ENCODE data around the gene SEMA6A. TPM values are rescaled to one million over a fixed set of nuclear protein-coding genes. Genes with fewer than 3 reads are reported as not detected.
A peak's percentile ranks its signal among the peaks of the same experiment; 100 is the strongest.

SEMA6A gene
- total and polyA plus RNA-seq, 2 experiments from 2014 or later: 233 to 400 TPM

DNA sequence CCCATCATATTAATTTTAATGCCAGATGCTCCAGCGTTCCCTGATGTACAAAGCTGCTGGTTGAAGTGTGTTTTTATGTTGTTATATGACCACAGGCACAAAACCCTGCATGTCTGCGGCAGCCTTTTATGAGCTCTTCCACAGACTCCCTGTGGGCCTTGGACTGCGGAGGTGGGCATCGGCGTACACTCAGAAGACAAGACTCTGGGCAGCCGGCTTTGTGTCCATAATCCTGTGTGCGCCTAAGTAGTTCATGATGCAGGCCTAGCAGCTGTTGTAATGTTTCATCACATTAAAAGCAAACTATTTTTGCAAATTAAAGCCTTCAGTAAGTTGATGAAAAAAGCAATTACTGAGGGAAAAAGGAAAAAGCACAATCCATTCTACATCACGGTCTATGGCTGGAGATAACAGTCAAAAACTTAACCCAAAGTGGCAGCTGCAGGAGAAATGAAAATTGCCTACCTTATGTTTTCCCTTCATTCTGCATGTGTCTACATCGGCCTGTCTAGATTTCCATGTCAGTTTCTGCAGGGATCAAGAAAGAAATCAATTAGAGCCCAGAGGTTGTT is 78.8 kb downstream of the SEMA6A start:
- Histone ChIP-seq H3F3A (replicated peaks; ENCODE audit: low read depth) (peaks cover 11% of the 10 kb centered on the region; the same call in 1 of the 2 replicates), H3K9me2 (ENCODE audit: insufficient read depth) (no peaks in the 10 kb centered on the region), H3K4me1 (ENCODE audit: insufficient read depth) (peaks cover 27% of the 10 kb centered on the region), H3K4me3 (no peak overlapping the region), H3K27me3 (ENCODE audit: insufficient read depth) (no peaks in the 10 kb centered on the region), H3K79me2 (replicated peaks; ENCODE audit: insufficient read depth) (peaks cover 95% of the 10 kb centered on the region), H3K36me3 (ENCODE audit: insufficient read depth) (peaks cover 80% of the 10 kb centered on the region), H4K20me1 (replicated peaks; ENCODE audit: insufficient read depth) (peaks cover 60% of the 10 kb centered on the region), H2AFZ (no peak overlapping the region), H3K4me2 (no peak overlapping the region), H3K27ac (ENCODE audit: low read depth) (no peak overlapping the region)
- H3K9me3 Mint-ChIP-seq: no peaks in the 10 kb centered on the region
- H3K27ac Mint-ChIP-seq: no peak overlapping the region
- TF ChIP-seq POLR2AphosphoS5 (IDR thresholded peaks at IDR 0.05; ENCODE audit: low read depth) (0 out of 2 replicates have a peak, but pooled peaks have one; percentile 15), NANOG (IDR thresholded peaks at IDR 0.05; ENCODE audit: borderline replicate concordance) (no peak)
- H3K36me3 Mint-ChIP-seq (ENCODE audit: low read depth): peaks cover 88% of the 10 kb centered on the region
- peaks cover 31% of the 10 kb centered on the region for H3K4me1 Mint-ChIP-seq
- no peak overlapping the region for H3K4me3 Mint-ChIP-seq
- H3K27me3 Mint-ChIP-seq (ENCODE audit: insufficient read depth, low read depth, poor library complexity): peaks cover 12% of the 10 kb centered on the region
- ATAC-seq (no peak), DNase-seq (ENCODE audit: low spot score) (no peak)

DNA sequence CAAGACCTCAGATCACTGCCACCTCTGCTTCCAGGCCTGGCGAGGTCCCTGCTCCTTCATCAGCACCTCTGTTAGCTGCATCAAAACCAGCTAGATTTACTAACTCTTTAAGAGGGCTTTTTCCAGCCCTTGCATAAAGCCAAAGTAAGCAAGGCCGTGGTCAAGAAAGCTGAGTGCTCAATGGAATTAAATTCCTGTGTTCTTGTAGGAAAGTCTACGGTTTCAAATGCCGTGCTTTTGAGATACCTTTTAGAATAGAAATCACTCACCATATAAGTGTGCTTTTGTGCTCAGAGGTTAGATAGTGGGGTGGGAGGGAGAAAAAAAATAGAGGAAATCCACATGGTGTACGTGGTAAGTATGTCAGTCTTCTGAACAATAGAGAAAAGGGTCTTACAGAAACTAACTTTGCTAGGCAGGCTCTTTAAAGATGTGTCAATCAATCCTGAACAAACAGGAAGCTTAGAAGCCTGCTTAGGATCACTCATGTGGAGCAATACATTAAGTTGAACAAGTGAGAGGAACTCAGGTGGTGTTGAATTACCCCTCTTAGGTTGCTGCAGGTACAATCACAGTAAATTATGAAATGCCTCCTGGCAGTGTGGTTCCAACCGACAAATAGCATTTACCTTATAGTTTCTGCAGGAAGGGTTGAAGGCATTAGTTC is 79.7 kb downstream of the SEMA6A start:
- Histone ChIP-seq H3K79me2 (replicated peaks; ENCODE audit: insufficient read depth) (peaks cover 95% of the 10 kb centered on the region), H2AFZ (no peak overlapping the region), H3K4me2 (no peak overlapping the region), H3K4me1 (ENCODE audit: insufficient read depth) (peaks cover 18% of the 10 kb centered on the region), H3K36me3 (ENCODE audit: insufficient read depth) (peaks cover 84% of the 10 kb centered on the region), H4K20me1 (replicated peaks; ENCODE audit: insufficient read depth) (peaks cover 59% of the 10 kb centered on the region), H3K4me3 (no peak overlapping the region), H3K27me3 (ENCODE audit: insufficient read depth) (no peaks in the 10 kb centered on the region), H3K9me2 (ENCODE audit: insufficient read depth) (no peaks in the 10 kb centered on the region), H3F3A (replicated peaks; ENCODE audit: low read depth) (peaks cover 13% of the 10 kb centered on the region; the same call in 1 of the 2 replicates), H3K27ac (ENCODE audit: low read depth) (peak overlapping the region; percentile 23; the same call in 1 of the 2 replicates)
- ATAC-seq (no peak), DNase-seq (ENCODE audit: low spot score) (no peak)
- Mint-ChIP-seq H3K27ac (peak overlapping the region; percentile 38), H3K36me3 (ENCODE audit: low read depth) (peaks cover 88% of the 10 kb centered on the region), H3K9me3 (no peaks in the 10 kb centered on the region), H3K27me3 (ENCODE audit: insufficient read depth, low read depth, poor library complexity) (peaks cover 12% of the 10 kb centered on the region), H3K4me3 (no peak overlapping the region), H3K4me1 (peaks cover 23% of the 10 kb centered on the region)
- no peak for TF ChIP-seq POLR2AphosphoS5 (IDR thresholded peaks at IDR 0.05; ENCODE audit: low read depth)
- TF ChIP-seq JUNB (IDR thresholded peaks at IDR 0.05; ENCODE audit: unreplicated experiment): no peak
- no peak for TF ChIP-seq CREB1 (CRISPR knock-in tag; IDR thresholded peaks at IDR 0.05; ENCODE audit: low read depth)
- TF ChIP-seq, protein P1, sequence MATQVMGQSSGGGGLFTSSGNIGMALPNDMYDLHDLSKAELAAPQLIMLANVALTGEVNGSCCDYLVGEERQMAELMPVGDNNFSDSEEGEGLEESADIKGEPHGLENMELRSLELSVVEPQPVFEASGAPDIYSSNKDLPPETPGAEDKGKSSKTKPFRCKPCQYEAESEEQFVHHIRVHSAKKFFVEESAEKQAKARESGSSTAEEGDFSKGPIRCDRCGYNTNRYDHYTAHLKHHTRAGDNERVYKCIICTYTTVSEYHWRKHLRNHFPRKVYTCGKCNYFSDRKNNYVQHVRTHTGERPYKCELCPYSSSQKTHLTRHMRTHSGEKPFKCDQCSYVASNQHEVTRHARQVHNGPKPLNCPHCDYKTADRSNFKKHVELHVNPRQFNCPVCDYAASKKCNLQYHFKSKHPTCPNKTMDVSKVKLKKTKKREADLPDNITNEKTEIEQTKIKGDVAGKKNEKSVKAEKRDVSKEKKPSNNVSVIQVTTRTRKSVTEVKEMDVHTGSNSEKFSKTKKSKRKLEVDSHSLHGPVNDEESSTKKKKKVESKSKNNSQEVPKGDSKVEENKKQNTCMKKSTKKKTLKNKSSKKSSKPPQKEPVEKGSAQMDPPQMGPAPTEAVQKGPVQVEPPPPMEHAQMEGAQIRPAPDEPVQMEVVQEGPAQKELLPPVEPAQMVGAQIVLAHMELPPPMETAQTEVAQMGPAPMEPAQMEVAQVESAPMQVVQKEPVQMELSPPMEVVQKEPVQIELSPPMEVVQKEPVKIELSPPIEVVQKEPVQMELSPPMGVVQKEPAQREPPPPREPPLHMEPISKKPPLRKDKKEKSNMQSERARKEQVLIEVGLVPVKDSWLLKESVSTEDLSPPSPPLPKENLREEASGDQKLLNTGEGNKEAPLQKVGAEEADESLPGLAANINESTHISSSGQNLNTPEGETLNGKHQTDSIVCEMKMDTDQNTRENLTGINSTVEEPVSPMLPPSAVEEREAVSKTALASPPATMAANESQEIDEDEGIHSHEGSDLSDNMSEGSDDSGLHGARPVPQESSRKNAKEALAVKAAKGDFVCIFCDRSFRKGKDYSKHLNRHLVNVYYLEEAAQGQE (IDR thresholded peaks at IDR 0.05; ENCODE audit: unreplicated experiment): no peak
- TF ChIP-seq, protein P2, sequence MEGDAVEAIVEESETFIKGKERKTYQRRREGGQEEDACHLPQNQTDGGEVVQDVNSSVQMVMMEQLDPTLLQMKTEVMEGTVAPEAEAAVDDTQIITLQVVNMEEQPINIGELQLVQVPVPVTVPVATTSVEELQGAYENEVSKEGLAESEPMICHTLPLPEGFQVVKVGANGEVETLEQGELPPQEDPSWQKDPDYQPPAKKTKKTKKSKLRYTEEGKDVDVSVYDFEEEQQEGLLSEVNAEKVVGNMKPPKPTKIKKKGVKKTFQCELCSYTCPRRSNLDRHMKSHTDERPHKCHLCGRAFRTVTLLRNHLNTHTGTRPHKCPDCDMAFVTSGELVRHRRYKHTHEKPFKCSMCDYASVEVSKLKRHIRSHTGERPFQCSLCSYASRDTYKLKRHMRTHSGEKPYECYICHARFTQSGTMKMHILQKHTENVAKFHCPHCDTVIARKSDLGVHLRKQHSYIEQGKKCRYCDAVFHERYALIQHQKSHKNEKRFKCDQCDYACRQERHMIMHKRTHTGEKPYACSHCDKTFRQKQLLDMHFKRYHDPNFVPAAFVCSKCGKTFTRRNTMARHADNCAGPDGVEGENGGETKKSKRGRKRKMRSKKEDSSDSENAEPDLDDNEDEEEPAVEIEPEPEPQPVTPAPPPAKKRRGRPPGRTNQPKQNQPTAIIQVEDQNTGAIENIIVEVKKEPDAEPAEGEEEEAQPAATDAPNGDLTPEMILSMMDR (conservative IDR thresholded peaks at IDR 0.05; ENCODE audit: low read depth in 2 of 2): no peak
- no peak for TF ChIP-seq NANOG (IDR thresholded peaks at IDR 0.05; ENCODE audit: borderline replicate concordance)
- TF ChIP-seq EZH2 (IDR thresholded peaks at IDR 0.05; ENCODE audit: low read depth, unreplicated experiment): no peak
- TF ChIP-seq, protein P3, sequence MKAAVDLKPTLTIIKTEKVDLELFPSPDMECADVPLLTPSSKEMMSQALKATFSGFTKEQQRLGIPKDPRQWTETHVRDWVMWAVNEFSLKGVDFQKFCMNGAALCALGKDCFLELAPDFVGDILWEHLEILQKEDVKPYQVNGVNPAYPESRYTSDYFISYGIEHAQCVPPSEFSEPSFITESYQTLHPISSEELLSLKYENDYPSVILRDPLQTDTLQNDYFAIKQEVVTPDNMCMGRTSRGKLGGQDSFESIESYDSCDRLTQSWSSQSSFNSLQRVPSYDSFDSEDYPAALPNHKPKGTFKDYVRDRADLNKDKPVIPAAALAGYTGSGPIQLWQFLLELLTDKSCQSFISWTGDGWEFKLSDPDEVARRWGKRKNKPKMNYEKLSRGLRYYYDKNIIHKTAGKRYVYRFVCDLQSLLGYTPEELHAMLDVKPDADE (IDR thresholded peaks at IDR 0.05): no peak

Data from GM23338 (cell line).